ENCODE data around the gene TRIO.

DNA sequence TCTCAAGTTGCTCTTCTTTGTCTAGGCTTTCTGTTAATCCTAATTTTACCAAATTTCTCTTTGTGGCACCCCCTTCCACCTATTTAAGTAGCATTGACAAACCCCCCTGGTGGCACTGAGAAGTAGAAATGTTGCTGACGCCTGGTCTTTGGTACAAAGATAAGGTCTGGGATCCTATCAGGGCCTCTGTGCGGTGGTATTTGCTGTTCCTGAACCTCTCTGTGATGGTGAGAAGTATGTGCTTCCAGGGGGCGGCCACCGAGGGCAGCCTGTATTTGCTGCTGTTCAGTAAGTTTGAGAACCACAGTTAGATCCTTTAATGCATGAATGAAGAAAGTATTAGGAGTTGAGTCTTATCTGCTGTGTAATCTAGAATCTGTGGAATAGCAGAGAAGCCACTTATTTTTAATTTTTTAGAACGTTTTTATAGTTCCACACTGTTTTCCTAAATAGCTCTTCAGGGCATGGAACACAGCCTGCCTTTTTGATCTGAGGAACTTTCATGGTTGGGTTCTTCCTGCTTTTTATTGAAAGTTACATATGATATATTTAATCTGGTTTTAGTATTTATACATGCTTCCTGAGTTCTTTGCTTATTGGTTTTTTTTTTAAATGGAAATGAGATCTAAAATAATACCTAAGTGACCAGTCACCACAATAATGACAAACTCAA lies 124.2 kb downstream of the TRIO start:
- no peak for TF ChIP-seq POLR2A (IDR thresholded peaks at IDR 0.05)
- TF ChIP-seq, protein P1, sequence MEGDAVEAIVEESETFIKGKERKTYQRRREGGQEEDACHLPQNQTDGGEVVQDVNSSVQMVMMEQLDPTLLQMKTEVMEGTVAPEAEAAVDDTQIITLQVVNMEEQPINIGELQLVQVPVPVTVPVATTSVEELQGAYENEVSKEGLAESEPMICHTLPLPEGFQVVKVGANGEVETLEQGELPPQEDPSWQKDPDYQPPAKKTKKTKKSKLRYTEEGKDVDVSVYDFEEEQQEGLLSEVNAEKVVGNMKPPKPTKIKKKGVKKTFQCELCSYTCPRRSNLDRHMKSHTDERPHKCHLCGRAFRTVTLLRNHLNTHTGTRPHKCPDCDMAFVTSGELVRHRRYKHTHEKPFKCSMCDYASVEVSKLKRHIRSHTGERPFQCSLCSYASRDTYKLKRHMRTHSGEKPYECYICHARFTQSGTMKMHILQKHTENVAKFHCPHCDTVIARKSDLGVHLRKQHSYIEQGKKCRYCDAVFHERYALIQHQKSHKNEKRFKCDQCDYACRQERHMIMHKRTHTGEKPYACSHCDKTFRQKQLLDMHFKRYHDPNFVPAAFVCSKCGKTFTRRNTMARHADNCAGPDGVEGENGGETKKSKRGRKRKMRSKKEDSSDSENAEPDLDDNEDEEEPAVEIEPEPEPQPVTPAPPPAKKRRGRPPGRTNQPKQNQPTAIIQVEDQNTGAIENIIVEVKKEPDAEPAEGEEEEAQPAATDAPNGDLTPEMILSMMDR (IDR thresholded peaks at IDR 0.05) = no peak
